Activated T-helper 1 cell treated with anti-CD3 and anti-CD28 coated beads, Interleukin-12 subunit alpha, Interleukin-12 subunit beta, Interleukin-2, Interleukin-4 antibody, amounts not matched to agents 30 ng/mL and 10 ng/mL and 1 ng/mL, durations not matched to agents 14 hours and 24 hours and 36 hours (primary cell): Measurements from ENCODE around the gene UQCR10. TPM values are rescaled to one million over a fixed set of nuclear protein-coding genes. Genes with fewer than 3 reads are reported as not detected.
"Not testable (repeated sequence)": the region's sequence is repeated elsewhere in the genome, so short reads cannot be mapped to it uniquely, and the experiment has no call there.

Source experiments
- DNase-seq: peaks from one replicate; pipeline ENCODE4 v3.0.0; 2021; ENCODE audit warnings: low spot score
- H3K27ac Mint-ChIP-seq: one replicate; pipeline ENCODE4 v1.8.0; 2021; ENCODE audit warnings: mild to moderate bottlenecking, mixed read lengths
- H3K27me3 Mint-ChIP-seq: one replicate; pipeline ENCODE4 v1.8.0; 2022; ENCODE audit warnings: mild to moderate bottlenecking, moderate library complexity, mixed read lengths; ENCODE audit not compliant: insufficient read depth
- H3K36me3 Mint-ChIP-seq: one replicate; pipeline ENCODE4 v1.8.0; 2021; ENCODE audit warnings: low read depth, mixed read lengths
- H3K4me1 Mint-ChIP-seq: one replicate; pipeline ENCODE4 v1.8.0; 2021; ENCODE audit warnings: low read depth, mixed read lengths
- H3K4me3 Mint-ChIP-seq: one replicate; pipeline ENCODE4 v1.8.0; 2021; ENCODE audit warnings: mild to moderate bottlenecking, moderate library complexity, mixed read lengths
- H3K9me3 Mint-ChIP-seq: one replicate; pipeline ENCODE4 v1.8.0; 2021; ENCODE audit warnings: mixed read lengths
- intact Hi-C: fragments of 100-400 bp; cut with micrococcal nuclease; formaldehyde crosslinking; loops from one replicate; pipeline ENCODE4 v1.15.1; 2024
- total RNA-seq: library from RNA; stranded (reverse); gene quantifications from 2 replicates; pipeline ENCODE4 v1.2.3, GENCODE V29; 2022

Gene UQCR10
- total RNA-seq, 1 donor from 2014 or later: 96.5 TPM

DNA sequence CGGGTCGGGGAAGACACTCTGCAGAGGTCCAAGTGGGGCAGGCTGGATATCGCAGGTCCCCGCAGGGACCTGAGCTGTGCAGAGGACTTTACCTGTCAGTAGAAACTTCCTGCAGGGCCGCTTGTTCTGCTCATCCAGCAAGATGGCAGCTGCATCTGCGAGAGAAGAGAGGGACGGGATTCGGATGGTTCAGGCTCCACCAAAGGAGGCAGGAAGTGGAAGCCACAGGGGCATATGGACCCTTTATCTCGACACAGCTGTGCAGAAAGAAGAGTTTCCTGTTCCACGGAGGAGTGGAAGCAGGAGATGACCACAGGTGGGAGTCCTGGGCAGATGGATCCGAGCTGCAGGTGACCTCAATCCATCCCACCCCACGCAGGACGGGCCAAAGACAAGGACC is 24.8 kb upstream of the UQCR10 start:
- intact Hi-C loops: no loop called here
- no peaks in the 10 kb centered on the region for H3K4me1 Mint-ChIP-seq
- no peak overlapping the region for H3K4me3 Mint-ChIP-seq
- H3K27ac Mint-ChIP-seq: no peak overlapping the region
- no peak for DNase-seq
- peaks cover 5% of the 10 kb centered on the region for H3K36me3 Mint-ChIP-seq
- H3K9me3 Mint-ChIP-seq: no peaks in the 10 kb centered on the region
- H3K27me3 Mint-ChIP-seq: no peaks in the 10 kb centered on the region

DNA sequence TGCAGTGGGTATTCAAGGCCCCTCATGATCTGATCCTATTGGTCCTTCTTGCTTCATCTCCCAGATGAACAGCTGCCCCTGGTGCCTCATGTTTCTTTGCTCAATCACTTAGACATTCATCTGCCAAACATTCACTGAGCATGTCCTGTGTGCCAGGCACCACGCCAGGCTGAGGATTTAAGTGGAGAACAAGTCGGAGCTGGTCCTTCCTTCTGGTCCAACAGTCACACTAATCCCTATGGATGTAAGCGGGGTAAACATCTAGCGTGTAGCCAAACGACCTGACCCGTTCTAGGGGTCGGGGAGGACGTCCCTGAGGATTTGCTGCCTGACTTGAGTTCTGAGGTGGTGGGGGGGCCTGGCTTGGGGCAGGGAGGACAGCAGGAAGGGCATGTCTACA is 22.3 kb upstream of the UQCR10 start:
- Mint-ChIP-seq H3K27me3 (no peaks in the 10 kb centered on the region), H3K4me1 (peaks cover under 1% of the 10 kb centered on the region), H3K9me3 (no peaks in the 10 kb centered on the region), H3K4me3 (no peak overlapping the region), H3K27ac (no peak overlapping the region), H3K36me3 (peaks cover 15% of the 10 kb centered on the region)
- intact Hi-C loops: no loop called here
- no peak for DNase-seq

DNA sequence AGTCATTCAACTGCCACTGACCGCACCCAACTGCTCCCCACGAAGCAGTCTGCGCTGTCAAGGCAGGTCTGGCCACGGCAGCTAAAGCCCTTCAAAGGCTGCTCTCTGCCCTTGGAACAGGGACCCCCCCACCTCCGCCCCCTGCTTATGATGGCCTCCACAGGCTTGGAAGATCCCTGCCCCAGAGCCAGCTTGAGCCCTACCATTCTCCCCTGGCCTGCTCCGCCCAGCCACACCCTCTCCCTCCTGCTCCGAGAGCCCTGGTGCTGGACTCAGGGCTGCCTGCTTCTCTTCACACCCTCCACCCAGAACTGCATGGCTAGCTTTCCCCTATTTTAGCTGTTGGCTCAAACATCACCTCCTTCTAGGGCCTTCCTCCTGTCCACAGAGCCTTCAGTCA is 19.3 kb upstream of the UQCR10 start:
- no peak for DNase-seq
- no peak overlapping the region for H3K27ac Mint-ChIP-seq
- intact Hi-C loops: no loop called here
- no peak overlapping the region for H3K4me3 Mint-ChIP-seq
- no peaks in the 10 kb centered on the region for H3K9me3 Mint-ChIP-seq
- H3K36me3 Mint-ChIP-seq: peaks cover 22% of the 10 kb centered on the region
- peaks cover 14% of the 10 kb centered on the region for H3K4me1 Mint-ChIP-seq
- no peaks in the 10 kb centered on the region for H3K27me3 Mint-ChIP-seq

DNA sequence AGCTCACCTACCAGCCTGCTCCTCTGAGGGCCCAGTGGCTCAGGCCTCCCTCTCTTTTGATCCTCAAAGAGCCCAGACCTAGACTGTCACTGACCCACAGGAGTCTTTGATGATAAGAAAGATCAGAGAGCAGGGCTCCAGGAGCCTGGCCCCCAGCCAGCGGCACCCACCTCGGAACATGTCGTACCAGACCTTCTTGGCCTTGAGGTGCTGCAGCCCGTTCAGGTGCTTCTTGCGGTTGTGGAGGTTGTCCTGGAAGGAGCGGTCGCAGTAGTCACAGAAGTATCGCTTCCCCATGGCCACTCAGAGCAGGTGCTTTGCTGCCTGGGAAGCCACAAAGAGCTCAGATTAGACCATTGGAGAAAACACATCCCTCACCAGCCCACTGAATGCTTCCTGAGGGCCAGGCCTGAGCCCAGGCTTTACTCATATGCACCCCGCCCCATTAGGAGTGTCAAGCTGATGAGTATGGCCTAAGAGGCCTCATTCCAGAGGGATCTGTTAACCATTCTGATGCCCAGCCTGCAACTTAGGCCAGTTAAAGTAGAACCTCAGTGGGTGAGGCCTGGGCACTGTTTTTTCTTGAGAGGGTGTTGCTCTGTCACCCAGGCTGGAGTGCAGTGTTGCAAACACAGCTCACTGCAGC is 18.8 kb upstream of the UQCR10 start:
- intact Hi-C loops: no loop called here
- H3K27ac Mint-ChIP-seq: no peak overlapping the region
- DNase-seq: no peak
- no peak overlapping the region for H3K4me3 Mint-ChIP-seq
- peaks cover 14% of the 10 kb centered on the region for H3K4me1 Mint-ChIP-seq
- peaks cover 22% of the 10 kb centered on the region for H3K36me3 Mint-ChIP-seq
- H3K9me3 Mint-ChIP-seq: no peaks in the 10 kb centered on the region
- no peaks in the 10 kb centered on the region for H3K27me3 Mint-ChIP-seq

DNA sequence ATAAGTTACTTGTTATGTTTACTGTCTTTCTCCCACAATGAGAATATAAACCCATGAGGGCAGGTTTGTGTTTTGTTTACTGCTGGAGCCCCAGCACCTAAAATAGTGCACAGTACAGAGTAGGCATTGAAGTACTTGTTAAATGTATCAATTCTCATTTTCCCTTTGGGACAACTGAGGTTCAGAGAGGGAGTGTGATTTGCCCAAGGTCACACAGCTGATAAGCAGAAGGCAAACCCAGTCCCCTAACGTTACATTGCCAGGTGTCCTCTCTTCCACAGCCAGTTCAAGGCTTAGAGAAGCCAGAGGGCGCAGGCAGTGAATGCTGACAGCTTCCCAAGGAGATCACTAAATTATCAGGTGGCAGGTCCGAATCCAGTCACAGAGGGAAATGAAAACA is 17.1 kb upstream of the UQCR10 start:
- H3K4me1 Mint-ChIP-seq: peaks cover 14% of the 10 kb centered on the region
- H3K4me3 Mint-ChIP-seq: no peak overlapping the region
- H3K36me3 Mint-ChIP-seq: peaks cover 22% of the 10 kb centered on the region
- no peaks in the 10 kb centered on the region for H3K27me3 Mint-ChIP-seq
- DNase-seq: no peak
- H3K9me3 Mint-ChIP-seq: no peaks in the 10 kb centered on the region
- intact Hi-C loops: no loop called here
- peak overlapping the region; percentile 81 for H3K27ac Mint-ChIP-seq

DNA sequence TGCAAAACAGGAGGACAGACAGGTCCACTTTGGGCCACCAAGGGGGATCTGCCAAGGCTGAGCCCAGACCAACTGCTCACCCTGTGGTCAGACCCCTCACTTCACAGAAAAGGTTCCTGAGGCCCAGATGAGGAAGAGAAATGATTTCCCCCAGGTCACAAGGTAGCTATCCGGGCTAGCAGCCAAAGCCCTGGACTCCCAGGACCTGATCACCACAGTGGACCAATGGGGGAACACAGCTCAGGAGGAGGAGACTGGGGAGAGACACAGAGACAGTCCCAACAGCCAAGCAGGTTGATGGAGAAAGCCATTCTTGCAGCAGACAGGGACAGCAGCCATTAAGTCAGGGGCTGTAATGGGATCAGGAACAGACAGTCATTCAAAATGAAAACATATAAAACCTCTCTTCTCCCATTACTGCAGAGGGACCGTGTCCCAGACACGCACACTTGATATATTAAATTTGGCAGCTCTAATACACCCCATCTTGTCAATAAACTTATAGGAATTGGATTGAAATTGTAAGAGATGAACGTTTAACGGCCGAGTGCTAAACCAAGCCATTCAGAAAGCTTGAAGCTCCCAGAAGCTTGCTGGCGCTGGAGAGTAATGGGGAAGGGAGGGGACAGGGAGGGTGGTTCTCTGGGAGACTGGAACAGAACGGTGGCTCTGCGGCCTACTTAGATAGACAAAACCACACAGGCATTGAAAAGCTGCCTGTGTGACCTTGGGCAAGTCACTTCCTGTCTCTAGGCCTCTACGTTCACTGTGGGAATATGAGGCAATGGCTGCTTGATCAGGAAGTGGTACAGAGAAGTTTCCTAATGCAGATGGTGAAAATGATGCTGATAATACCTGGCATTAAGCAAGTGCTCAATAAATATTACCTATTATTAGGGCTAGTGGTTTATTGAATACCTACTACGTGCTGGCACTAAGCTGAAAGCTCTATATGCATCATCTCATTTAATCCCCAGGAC is 16.3 kb upstream of the UQCR10 start:
- intact Hi-C loops: no loop called here
- H3K4me3 Mint-ChIP-seq: no peak overlapping the region
- no peaks in the 10 kb centered on the region for H3K9me3 Mint-ChIP-seq
- H3K36me3 Mint-ChIP-seq: peaks cover 18% of the 10 kb centered on the region
- DNase-seq: no peak
- peaks cover 14% of the 10 kb centered on the region for H3K4me1 Mint-ChIP-seq
- H3K27ac Mint-ChIP-seq: peak overlapping the region; percentile 81
- H3K27me3 Mint-ChIP-seq: no peaks in the 10 kb centered on the region

DNA sequence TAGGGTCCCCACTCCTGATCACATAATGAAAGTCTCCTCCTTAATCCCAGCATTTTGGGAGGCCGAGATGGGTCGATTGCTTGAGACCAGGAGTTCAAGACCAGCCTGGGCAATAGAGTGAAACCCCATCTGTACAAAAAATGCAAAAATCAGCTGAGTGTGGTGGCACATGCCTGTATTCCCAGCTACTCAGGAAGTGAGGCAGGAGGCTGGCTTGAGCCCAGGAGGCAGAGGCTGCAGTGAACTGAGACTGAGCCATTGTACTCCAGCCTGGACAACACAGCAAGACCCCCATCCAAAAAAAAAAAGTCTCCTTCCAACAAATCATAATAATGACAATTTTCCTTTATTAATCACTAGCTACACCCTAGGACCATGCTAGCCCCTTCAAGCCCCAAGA is 15.5 kb upstream of the UQCR10 start:
- Mint-ChIP-seq H3K9me3 (no peaks in the 10 kb centered on the region), H3K27ac (no peak overlapping the region), H3K4me3 (no peak overlapping the region), H3K27me3 (no peaks in the 10 kb centered on the region), H3K36me3 (peaks cover 18% of the 10 kb centered on the region), H3K4me1 (peaks cover 14% of the 10 kb centered on the region)
- no peak for DNase-seq
- intact Hi-C loops: no loop called here

DNA sequence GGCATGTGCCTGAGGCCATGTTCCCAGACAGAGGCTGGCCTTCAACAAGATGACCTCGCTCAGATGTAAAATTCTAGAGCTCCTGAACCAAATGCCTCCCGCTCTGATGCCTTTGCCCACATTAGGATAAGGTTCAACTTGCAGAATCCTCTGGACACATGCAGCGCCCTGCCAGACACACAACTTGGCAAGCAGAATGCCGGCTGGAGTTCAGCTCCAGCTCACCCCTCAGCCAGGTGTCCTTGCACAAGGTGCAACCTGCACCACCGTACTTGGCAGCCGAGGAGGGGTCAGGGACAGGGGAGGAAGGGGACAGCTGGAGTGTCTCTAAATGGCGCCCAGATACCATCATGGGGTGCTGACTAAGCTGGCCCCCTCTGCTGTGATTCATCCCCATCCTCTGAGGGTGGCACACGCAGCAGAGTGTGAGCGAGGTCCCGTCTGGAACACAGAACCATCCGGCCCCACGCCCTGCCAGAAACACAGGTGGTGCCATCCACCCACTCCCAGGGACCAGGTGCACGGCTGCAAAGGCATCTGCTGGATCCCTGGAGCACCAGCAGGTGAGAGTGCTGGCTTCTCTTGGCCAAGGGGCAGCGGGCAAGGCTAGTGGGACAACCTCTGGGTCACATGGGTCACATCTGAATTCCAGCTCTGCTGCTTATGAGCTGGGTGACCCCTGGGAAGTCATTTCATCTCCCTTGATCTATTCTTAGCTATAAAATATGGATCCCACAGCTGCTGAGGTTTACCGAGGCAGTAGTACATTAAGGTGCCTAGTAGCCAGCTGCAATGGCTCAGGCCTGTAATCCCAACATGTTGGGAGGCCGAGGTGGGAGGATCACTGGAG is 13.1 kb upstream of the UQCR10 start:
- intact Hi-C loops: no loop called here
- Mint-ChIP-seq H3K27ac (peak overlapping the region; percentile 40), H3K36me3 (peaks cover 9% of the 10 kb centered on the region)

DNA sequence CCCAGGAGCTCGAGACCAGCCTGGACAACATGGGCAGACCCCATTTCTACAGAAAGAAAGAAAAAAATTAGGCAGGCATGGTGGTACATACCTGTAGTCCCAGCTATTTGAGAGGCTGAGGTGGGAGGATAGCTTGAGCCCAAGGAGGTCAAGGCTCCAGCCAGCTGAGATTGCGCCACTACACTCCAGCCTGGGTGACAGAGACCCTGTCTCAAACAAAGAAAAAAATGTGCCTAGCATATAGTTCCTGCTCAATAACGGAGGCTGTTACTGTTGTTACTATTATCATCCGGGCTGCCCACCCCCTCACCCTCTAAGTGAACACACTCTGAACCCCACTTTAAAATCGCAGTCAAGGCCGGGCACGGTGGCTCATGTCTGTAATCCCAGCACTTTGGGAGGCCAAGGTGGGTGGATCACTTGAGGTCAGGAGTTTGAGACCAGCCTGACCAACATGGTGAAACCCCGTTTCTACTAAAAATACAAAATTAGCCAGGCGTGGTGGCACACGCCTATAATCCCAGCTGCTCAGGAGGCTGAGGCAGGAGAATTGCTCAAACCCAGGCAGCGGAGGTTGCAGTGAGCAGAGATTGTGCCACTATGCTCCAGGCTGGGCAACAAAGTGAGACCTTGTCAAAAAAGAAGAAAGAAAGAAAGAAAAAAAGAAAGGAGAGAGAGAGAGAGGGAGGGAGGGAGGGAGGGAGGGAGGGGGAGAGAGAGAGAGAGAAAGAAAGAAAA is 12.3 kb upstream of the UQCR10 start:
- H3K4me3 Mint-ChIP-seq, H3K36me3 Mint-ChIP-seq, intact Hi-C loops, DNase-seq, H3K9me3 Mint-ChIP-seq, H3K27me3 Mint-ChIP-seq: not testable (repeated sequence)
- H3K27ac Mint-ChIP-seq: peak overlapping the region; percentile 40
- H3K4me1 Mint-ChIP-seq: peaks cover 14% of the 10 kb centered on the region

More for the DNA sequence above, 13.1 kb upstream of the UQCR10 start:
- H3K9me3 Mint-ChIP-seq: no peaks in the 10 kb centered on the region
- H3K27me3 Mint-ChIP-seq: no peaks in the 10 kb centered on the region
- H3K4me1 Mint-ChIP-seq: peaks cover 14% of the 10 kb centered on the region
- no peak for DNase-seq
- H3K4me3 Mint-ChIP-seq: no peak overlapping the region

DNA sequence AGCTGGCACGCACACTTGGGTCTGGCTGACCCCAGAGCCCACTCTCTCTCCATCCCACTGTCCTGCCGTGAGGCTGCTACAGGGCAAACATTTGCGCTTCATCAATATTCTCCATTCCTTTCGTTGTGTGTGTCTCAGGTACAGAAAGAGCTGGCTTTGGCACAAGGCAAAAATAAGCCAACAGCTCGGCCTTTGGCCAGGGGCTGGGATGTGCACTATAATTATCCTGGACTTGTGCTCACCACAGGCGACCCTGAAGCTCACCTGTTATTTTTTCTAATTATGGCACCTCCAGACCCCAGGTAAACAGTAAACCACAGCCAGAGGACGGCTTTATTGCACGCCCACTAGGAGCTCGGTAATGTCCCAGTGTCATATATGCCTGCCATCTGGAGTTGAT is 11.3 kb upstream of the UQCR10 start:
- intact Hi-C loops: no loop called here
- Mint-ChIP-seq H3K27ac (no peak overlapping the region), H3K4me3 (no peak overlapping the region), H3K9me3 (no peaks in the 10 kb centered on the region), H3K36me3 (no peaks in the 10 kb centered on the region), H3K4me1 (peaks cover 4% of the 10 kb centered on the region), H3K27me3 (no peaks in the 10 kb centered on the region)
- no peak for DNase-seq

DNA sequence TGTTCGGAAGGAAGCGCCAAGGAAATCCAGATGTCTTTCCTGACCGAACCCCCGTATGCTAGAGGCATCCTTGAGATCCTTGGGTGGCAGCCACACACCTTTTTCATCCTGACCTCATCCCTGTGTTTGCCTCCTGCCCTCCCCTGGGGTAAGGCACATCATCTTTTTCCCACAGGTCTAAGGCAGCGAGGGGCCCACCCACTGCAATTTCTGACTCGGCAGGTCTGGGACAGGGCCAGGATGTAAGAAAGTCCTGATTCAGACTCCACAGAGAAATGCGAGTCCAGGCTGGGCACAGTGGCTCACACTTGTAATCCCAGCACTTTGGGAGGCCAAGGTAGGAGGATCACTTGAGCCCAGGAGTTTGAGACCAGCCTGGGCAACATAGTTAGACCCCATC is 10.8 kb upstream of the UQCR10 start:
- Mint-ChIP-seq H3K4me3 (no peak overlapping the region), H3K36me3 (no peaks in the 10 kb centered on the region), H3K9me3 (no peaks in the 10 kb centered on the region), H3K27me3 (no peaks in the 10 kb centered on the region), H3K27ac (no peak overlapping the region), H3K4me1 (no peaks in the 10 kb centered on the region)
- no peak for DNase-seq
- intact Hi-C loops: no loop called here

DNA sequence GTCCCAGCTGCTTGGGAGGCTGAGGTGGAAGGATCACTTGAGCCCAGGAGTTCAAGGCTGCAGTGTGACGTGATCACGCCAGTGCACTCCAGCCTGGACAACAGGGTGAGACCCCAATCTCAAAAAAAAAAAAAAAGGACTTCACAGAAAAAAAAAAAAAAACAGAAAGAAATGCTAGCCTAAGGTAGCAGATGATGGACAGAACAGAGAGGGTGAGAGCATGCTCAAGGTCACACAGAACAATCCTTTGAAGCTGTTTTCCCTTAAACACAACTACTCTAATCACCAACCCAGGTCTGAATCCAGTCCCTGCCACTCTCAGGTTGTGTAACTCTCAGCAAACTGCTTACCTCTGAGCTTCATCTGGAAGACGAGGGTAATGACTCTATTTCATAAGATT is 10.1 kb upstream of the UQCR10 start:
- Mint-ChIP-seq H3K27me3 (no peaks in the 10 kb centered on the region), H3K9me3 (no peaks in the 10 kb centered on the region), H3K4me1 (no peaks in the 10 kb centered on the region), H3K36me3 (no peaks in the 10 kb centered on the region), H3K27ac (no peak overlapping the region), H3K4me3 (no peak overlapping the region)
- DNase-seq: no peak
- intact Hi-C loops: no loop called here
